Measurements from ENCODE around the gene MBNL3. TPM values are rescaled to one million over a fixed set of nuclear protein-coding genes. Genes with fewer than 3 reads are reported as not detected.

MBNL3 gene
- total and polyA plus RNA-seq, 7 donors, result 1.7 to 5.8 (median 5.4) TPM

DNA sequence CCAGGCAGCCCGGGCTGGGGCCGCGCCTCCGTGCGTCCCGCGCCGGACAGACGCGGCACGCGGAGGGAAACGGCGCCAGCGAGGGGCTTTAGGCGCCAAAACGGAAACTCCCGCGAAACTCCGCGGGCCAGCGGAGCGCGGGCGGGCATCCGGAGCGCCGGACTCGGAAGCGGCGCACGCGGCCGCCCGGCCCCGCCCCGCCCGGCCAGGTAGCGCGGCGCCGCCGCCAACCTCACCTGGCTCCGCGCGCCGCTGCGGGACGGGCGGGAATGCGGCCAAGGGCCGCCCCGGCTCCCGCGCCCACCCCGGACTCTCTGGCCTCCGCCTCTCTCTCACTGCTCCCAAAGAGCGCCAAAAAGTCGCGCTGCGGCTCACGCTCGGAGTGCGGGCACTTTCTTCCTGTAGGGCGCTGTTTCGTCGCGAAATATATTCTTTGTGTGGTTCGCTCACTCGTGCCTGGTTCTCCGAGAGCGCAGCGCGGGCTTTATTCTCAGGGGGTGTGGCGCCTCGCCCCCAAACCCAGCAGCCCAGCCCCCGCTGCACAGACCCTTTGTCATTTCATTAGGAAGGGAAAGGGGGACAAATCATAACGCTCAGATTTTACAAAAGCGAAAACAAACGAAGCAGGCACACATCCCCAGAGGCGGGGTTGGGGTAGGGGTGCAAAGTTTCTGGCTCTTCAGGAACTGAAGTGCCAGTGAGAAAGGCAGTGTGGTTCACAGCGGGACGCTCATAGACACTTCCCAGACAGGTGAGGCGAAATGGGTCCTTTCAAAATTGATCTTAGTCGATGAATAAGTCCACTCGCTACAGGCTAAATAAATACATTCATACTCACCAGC is 961 bp upstream of the MBNL3 start:
- peaks cover 0 to 3% (median 0%) of the 10 kb centered on the region in 3 donors for H3K27me3 ChIP-seq
- intact Hi-C loops (cut with DNase I), result no loop called here
- H3K27ac ChIP-seq, result peak overlapping the region; percentile 55 to 77 (median 60)
- no peaks in the 10 kb centered on the region for H3K36me3 ChIP-seq
- H3K4me3 ChIP-seq, result peak overlapping the region; percentile 34 to 64 (median 59)
- TF ChIP-seq, protein P1, sequence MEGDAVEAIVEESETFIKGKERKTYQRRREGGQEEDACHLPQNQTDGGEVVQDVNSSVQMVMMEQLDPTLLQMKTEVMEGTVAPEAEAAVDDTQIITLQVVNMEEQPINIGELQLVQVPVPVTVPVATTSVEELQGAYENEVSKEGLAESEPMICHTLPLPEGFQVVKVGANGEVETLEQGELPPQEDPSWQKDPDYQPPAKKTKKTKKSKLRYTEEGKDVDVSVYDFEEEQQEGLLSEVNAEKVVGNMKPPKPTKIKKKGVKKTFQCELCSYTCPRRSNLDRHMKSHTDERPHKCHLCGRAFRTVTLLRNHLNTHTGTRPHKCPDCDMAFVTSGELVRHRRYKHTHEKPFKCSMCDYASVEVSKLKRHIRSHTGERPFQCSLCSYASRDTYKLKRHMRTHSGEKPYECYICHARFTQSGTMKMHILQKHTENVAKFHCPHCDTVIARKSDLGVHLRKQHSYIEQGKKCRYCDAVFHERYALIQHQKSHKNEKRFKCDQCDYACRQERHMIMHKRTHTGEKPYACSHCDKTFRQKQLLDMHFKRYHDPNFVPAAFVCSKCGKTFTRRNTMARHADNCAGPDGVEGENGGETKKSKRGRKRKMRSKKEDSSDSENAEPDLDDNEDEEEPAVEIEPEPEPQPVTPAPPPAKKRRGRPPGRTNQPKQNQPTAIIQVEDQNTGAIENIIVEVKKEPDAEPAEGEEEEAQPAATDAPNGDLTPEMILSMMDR (IDR thresholded peaks at IDR 0.05), result no peak
- TF ChIP-seq POLR2AphosphoS5 (IDR thresholded peaks at IDR 0.05), result no peak
- no peak for TF ChIP-seq EP300 (IDR thresholded peaks at IDR 0.05)
- no peak for TF ChIP-seq POLR2A (IDR thresholded peaks at IDR 0.05)
- no peaks in the 10 kb centered on the region for H3K4me1 ChIP-seq
- WGBS, 2 donors, result 0% methylated on average over 86 of the region's 86 CpGs
- H3K9me3 ChIP-seq, result no peaks in the 10 kb centered on the region
- DNase-seq, result peak; percentile 65

DNA sequence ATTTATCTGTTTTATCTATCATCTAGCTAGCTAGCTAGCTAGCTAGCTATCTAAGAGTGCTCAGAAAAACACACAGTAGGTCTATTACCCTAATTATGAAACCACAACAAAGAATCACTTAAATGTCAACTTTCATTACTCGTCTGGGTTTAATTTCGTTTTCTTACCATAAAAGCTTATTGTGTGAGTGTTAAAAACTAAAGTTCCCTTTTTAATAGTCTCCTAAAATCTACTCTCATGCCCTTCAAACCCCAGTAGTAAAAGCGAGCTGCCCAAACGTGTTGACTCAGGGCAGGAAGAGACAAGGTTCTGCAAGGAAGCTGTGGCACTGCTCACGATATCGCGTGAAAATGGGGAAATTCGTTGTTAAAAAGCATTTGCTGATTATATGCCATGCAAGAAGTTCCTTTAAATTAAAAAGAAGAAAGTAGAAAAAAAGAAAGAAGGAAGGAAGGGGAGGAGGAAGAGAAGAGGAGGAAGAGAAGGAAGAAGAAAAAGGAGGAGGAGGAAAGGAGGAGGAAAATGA is 595 bp downstream of the MBNL3 start:
- H3K27me3 ChIP-seq, result peaks cover 0 to 3% (median 0%) of the 10 kb centered on the region in 3 donors
- H3K9me3 ChIP-seq, result no peaks in the 10 kb centered on the region
- peak overlapping the region; percentile 55 to 77 (median 60) for H3K27ac ChIP-seq
- intact Hi-C loops (cut with DNase I), result no loop called here
- no peak for DNase-seq
- WGBS, 2 donors, result 0 to 3% methylated on average over 8 of the region's 8 CpGs
- H3K36me3 ChIP-seq, result no peaks in the 10 kb centered on the region
- TF ChIP-seq EP300 (IDR thresholded peaks at IDR 0.05) (no peak), POLR2A (IDR thresholded peaks at IDR 0.05) (no peak), POLR2AphosphoS5 (IDR thresholded peaks at IDR 0.05) (peak in 2 of 4 donors; percentile 18 to 20)
- TF ChIP-seq, protein P1 (IDR thresholded peaks at IDR 0.05), result no peak
- no peaks in the 10 kb centered on the region for H3K4me1 ChIP-seq
- peak overlapping the region; percentile 34 to 64 (median 59) for H3K4me3 ChIP-seq

DNA sequence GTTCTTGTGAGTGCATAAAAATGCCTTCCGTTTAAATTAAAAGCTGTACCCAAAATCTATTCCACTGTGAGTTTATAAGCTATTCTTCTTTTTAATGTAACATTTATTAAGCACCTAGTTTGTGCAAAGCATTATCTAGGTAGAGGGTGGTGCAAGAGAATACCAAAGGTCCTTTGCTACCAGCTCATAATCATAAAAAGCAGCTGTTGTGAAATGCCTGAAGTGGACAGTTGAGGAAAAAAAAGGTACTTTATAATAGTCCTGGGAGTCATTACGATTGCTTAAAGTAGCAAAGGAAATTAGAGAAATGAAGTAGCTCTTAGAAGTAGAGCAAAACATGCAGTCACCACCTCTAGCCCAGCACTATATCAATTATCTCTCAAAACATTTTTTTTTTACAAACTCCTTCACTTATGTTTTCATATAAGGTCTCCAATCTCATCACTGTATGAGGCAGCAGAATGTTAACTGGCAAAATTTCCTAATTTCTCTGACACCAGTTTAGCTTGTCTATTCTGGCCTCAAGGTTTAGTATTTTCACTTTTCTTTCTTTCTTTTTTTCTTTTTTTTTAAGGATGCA is 2.1 kb downstream of the MBNL3 start:
- intact Hi-C loops (cut with DNase I), result no loop called here
- no peaks in the 10 kb centered on the region for H3K9me3 ChIP-seq
- no peak for TF ChIP-seq POLR2AphosphoS5 (IDR thresholded peaks at IDR 0.05)
- 45 to 55% methylated on average over 2 of the region's 2 CpGs for WGBS, 2 donors
- DNase-seq, result no peak
- H3K27ac ChIP-seq, result no peak overlapping the region
- H3K36me3 ChIP-seq, result no peaks in the 10 kb centered on the region
- H3K27me3 ChIP-seq, result peaks cover 0 to 3% (median 0%) of the 10 kb centered on the region in 3 donors
- H3K4me1 ChIP-seq, result no peaks in the 10 kb centered on the region
- H3K4me3 ChIP-seq, result no peak overlapping the region

DNA sequence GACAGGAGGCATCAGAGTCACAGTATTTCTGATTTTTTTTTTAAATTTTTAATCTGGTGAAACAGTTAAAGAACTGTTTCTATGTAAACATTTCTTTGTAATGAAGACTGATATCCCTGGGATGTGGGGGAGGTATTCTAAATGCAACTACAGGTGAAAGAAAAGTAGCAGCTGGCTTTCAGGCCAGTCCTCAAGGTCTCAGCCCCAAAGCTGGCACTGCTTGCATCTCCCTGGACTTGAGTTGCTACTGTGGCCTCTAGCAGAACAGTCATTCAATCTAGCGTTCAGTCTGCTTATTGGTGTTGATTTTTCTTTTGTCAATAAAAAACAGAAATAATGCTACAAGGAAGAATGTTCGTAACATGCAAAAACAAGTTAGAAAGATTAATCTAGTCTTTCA is 4.9 kb downstream of the MBNL3 start:
- no peaks in the 10 kb centered on the region for H3K9me3 ChIP-seq
- no peak overlapping the region for H3K27ac ChIP-seq
- no peak for TF ChIP-seq EP300 (IDR thresholded peaks at IDR 0.05)
- TF ChIP-seq, protein P1 (IDR thresholded peaks at IDR 0.05), result no peak
- TF ChIP-seq POLR2A (IDR thresholded peaks at IDR 0.05), result no peak
- TF ChIP-seq POLR2AphosphoS5 (IDR thresholded peaks at IDR 0.05), result no peak
- 36 to 85% methylated on average over 2 of the region's 2 CpGs for WGBS, 2 donors
- peaks cover 0 to 12% (median 0%) of the 10 kb centered on the region in 4 donors for H3K4me1 ChIP-seq
- H3K4me3 ChIP-seq, result no peak overlapping the region
- intact Hi-C loops (cut with DNase I), result no loop called here
- no peak for DNase-seq
- peaks cover 0 to 3% (median 0%) of the 10 kb centered on the region in 3 donors for H3K27me3 ChIP-seq
- no peaks in the 10 kb centered on the region for H3K36me3 ChIP-seq

DNA sequence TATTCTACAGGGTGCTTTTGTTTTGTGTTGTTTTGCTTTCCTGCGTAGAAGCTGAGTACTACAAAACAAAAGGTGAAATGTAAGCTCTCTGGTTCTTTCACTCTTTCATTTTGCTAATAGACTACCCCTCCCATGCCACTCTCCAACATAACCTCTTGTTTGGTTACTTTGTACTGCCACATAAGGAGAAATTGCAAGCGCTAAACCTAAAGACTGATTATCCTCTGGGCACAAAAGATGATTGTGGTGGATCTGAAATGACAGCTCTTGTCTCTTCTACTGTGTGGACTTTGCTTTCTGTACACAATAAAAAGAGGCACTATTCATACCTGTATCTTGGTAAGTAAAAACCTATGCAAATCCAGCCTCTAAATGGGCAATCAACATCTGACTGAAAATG is 5.3 kb downstream of the MBNL3 start:
- intact Hi-C loops (cut with DNase I), result no loop called here
- no peaks in the 10 kb centered on the region for H3K9me3 ChIP-seq
- H3K27me3 ChIP-seq, result peaks cover 0 to 3% (median 0%) of the 10 kb centered on the region in 3 donors
- H3K4me1 ChIP-seq, result peaks cover 0 to 12% (median 0%) of the 10 kb centered on the region in 4 donors
- H3K36me3 ChIP-seq, result no peaks in the 10 kb centered on the region
- 39 to 70% methylated on average over 2 of the region's 2 CpGs for WGBS, 2 donors
- TF ChIP-seq POLR2A (IDR thresholded peaks at IDR 0.05), result no peak
- TF ChIP-seq EP300 (IDR thresholded peaks at IDR 0.05), result no peak
- TF ChIP-seq, protein P1 (IDR thresholded peaks at IDR 0.05), result no peak
- TF ChIP-seq POLR2AphosphoS5 (IDR thresholded peaks at IDR 0.05), result no peak
- H3K27ac ChIP-seq, result no peak overlapping the region
- no peak for DNase-seq
- no peak overlapping the region for H3K4me3 ChIP-seq

All from sigmoid colon (tissue), 7 donors.